Hepatocyte (in vitro differentiated cells): ENCODE results near the gene FCRLB. TPM values are rescaled to one million over a fixed set of nuclear protein-coding genes. Genes with fewer than 3 reads are reported as not detected.
"Not testable (repeated sequence)": the region's sequence is repeated elsewhere in the genome, so short reads cannot be mapped to it uniquely, and the experiment has no call there.

Experiments
- DNase-seq: peaks from one replicate; pipeline ENCODE4 v3.0.0-alpha.2; 2016; ENCODE audit warnings: low spot score
- H2AFZ ChIP-seq: fragments of 200-600 bp; sonication (generic); 2 replicates; pipeline ENCODE4 v1.6.0; 2016; ENCODE audit warnings: antibody characterized with exemption, mild to moderate bottlenecking
- H3K27ac ChIP-seq: fragments of 200-600 bp; sonication (generic); 2 replicates; pipeline ENCODE4 v1.5.1; 2016; ENCODE audit warnings: mild to moderate bottlenecking
- H3K27me3 ChIP-seq: fragments of 200-600 bp; sonication (generic); 2 replicates; pipeline ENCODE4 v1.6.1; 2016
- H3K36me3 ChIP-seq: fragments of 200-600 bp; sonication (generic); replicated peaks from 2 replicates; pipeline ENCODE4 v1.5.1; 2016; ENCODE audit warnings: low read depth; ENCODE audit not compliant: insufficient read depth
- H3K4me1 ChIP-seq: fragments of 200-600 bp; sonication (generic); 2 replicates; pipeline ENCODE4 v1.5.1; 2016; ENCODE audit warnings: mild to moderate bottlenecking, moderate library complexity; ENCODE audit not compliant: insufficient read depth
- H3K4me2 ChIP-seq: fragments of 200-600 bp; sonication (generic); 2 replicates; pipeline ENCODE4 v1.6.0; 2016
- H3K4me3 ChIP-seq: fragments of 200-600 bp; sonication (generic); 2 replicates; pipeline ENCODE4 v1.5.1; 2016; ENCODE audit warnings: mild to moderate bottlenecking
- H3K79me2 ChIP-seq: fragments of 200-600 bp; sonication (generic); 2 replicates; pipeline ENCODE4 v1.6.0; 2017; ENCODE audit warnings: mild to moderate bottlenecking
- H3K9me2 ChIP-seq: fragments of 200-600 bp; sonication (generic); replicated peaks from 2 replicates; pipeline ENCODE4 v1.6.0; 2017; ENCODE audit warnings: mild to moderate bottlenecking; ENCODE audit not compliant: insufficient read depth
- H3K9me3 ChIP-seq: fragments of 200-600 bp; sonication (generic); 2 replicates; pipeline ENCODE4 v1.5.1; 2016; ENCODE audit warnings: low read depth, mild to moderate bottlenecking
- H4K20me1 ChIP-seq: fragments of 200-600 bp; sonication (generic); 2 replicates; pipeline ENCODE4 v1.6.0; 2016; ENCODE audit warnings: mild to moderate bottlenecking; ENCODE audit not compliant: insufficient read depth, poor library complexity, severe bottlenecking
- EZH2 ChIP-seq: fragments of 200-600 bp; sonication (generic); IDR thresholded peaks from 2 replicates; pipeline ENCODE4 v1.6.1; 2016; ENCODE audit warnings: antibody characterized with exemption, mild to moderate bottlenecking, borderline replicate concordance
- EZH2phosphoT487 ChIP-seq: fragments of 200-600 bp; sonication (generic); IDR thresholded peaks from one replicate; pipeline ENCODE4 v1.6.1; 2018; ENCODE audit warnings: antibody characterized with exemption, mild to moderate bottlenecking, low read depth, moderate library complexity; ENCODE audit not compliant: unreplicated experiment, severe bottlenecking
- WGBS: methylation state at CpG from one replicate; pipeline ENCODE4 v1.1.6; 2016; ENCODE audit warnings: low lambda C conversion rate; ENCODE audit errors: missing lambda C conversion rate; 5-methylcytosine and 5-hydroxymethylcytosine counted together
- polyA plus RNA-seq: library from polyadenylated mRNA; unstranded; fragments of >200 nt; fragmentation: Nextera tagmentation; extraction: Ambion mirVana; gene quantifications from 2 replicates; pipeline ENCODE4 v1.2.1, GENCODE V29; 2016
- total RNA-seq: library from RNA; depleted of rRNA; stranded (reverse); fragments of >200 nt; gene quantifications from 2 replicates; pipeline ENCODE4 v1.2.3, GENCODE V29; 2014
- TF ChIP-seq, protein P1 (sequence below): fragments of 200-600 bp; sonication (generic); IDR thresholded peaks from 2 replicates; pipeline ENCODE4 v1.5.1; 2016; ENCODE audit warnings: antibody characterized with exemption, mild to moderate bottlenecking; ENCODE audit not compliant: poor library complexity

Gene FCRLB
- total and polyA plus RNA-seq, 2 experiments from 2014 or later: 0.23 to 1.5 TPM

DNA sequence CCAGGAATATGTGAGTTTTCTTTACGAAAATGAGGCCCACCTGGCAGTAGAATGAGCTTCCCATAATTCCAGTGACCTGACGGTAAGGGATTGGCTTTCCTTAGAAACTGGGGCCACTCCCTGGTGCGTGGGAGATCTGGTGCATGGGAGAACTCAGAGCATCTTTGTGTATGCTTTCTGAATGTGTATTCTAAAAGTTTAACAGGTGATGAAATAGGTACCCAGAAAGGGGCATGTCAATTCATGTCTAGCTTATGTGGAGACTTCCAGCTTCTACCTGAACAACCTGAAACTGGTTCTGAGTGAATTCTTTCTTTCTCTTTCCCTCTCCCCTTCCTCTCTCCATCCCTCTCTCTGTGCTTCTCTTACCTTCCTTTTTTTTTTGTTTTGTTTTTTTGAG is 29.5 kb upstream of the FCRLB start:
- WGBS: 78% methylated on average over 3 of the region's 3 CpGs
- H4K20me1 ChIP-seq: no peaks in the 10 kb centered on the region
- no peaks in the 10 kb centered on the region for H3K4me1 ChIP-seq
- H3K27ac ChIP-seq: no peak overlapping the region
- H3K36me3 ChIP-seq: no peaks in the 10 kb centered on the region
- no peak overlapping the region for H3K4me2 ChIP-seq
- no peaks in the 10 kb centered on the region for H3K79me2 ChIP-seq
- H3K9me2 ChIP-seq: no peaks in the 10 kb centered on the region
- no peak overlapping the region for H2AFZ ChIP-seq
- no peaks in the 10 kb centered on the region for H3K9me3 ChIP-seq
- H3K4me3 ChIP-seq: no peak overlapping the region
- TF ChIP-seq, protein P1, sequence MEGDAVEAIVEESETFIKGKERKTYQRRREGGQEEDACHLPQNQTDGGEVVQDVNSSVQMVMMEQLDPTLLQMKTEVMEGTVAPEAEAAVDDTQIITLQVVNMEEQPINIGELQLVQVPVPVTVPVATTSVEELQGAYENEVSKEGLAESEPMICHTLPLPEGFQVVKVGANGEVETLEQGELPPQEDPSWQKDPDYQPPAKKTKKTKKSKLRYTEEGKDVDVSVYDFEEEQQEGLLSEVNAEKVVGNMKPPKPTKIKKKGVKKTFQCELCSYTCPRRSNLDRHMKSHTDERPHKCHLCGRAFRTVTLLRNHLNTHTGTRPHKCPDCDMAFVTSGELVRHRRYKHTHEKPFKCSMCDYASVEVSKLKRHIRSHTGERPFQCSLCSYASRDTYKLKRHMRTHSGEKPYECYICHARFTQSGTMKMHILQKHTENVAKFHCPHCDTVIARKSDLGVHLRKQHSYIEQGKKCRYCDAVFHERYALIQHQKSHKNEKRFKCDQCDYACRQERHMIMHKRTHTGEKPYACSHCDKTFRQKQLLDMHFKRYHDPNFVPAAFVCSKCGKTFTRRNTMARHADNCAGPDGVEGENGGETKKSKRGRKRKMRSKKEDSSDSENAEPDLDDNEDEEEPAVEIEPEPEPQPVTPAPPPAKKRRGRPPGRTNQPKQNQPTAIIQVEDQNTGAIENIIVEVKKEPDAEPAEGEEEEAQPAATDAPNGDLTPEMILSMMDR: no peak
- no peak for TF ChIP-seq EZH2phosphoT487
- no peak for TF ChIP-seq EZH2
- H3K27me3 ChIP-seq: peaks cover 6% of the 10 kb centered on the region
- no peak for DNase-seq

DNA sequence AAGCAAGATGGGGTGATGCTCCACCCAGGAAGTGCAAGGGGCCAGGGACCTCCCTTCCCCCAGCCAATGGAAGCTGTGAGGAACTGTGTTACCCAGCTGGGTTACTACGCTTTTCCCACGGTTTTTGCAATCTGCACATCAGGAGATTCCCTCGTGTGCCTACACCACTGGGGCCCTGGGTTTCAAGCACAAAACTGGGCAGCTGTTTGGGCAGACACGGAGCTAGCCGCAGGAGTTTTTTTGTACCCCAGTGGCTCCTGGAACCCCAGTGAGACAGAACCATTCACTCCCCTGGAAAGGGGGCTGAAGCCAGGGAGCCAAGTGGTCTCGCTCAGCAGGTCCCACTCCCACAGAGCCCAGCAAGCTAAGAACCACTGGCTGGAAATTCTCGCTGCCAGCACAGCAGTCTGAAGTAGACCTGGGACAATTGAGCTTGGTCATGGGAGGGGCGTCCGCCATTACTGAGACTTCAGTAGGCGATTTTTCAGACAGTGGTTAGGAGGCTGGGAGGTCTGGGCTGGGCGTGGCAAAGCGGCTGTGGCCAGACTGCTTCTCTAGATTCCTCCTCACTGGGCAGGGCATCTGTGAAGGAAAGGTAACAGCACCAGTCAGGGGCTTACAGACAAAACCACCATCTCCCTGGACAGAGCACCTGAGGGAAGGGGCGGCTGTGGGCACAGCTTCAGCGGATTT is 28.2 kb upstream of the FCRLB start:
- H3K27ac ChIP-seq, H3K4me2 ChIP-seq, H3K36me3 ChIP-seq, H4K20me1 ChIP-seq, DNase-seq, H3K9me2 ChIP-seq, H3K4me1 ChIP-seq, H3K4me3 ChIP-seq, H3K79me2 ChIP-seq, H3K9me3 ChIP-seq, H3K27me3 ChIP-seq, H2AFZ ChIP-seq: not testable (repeated sequence)
- WGBS: 94% methylated on average over 14 of the region's 14 CpGs

DNA sequence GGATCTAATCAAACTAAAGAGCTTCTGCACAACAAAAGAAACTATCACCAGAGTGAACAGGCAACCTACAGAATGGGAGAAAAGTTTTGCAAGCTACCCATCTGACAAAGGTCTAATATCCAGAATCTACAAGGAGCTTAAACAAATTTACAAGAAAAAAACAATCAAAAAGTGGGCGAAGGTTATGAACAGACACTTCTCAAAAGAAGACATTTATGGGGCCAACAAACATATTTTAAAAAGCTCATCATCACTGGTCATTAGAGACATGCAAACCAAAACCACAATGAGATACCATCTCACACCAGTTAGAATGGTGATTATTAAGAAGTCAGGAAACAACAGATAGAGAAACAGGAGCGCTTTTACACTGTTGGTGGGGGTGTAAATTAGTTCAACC is 23.0 kb upstream of the FCRLB start:
- H3K9me3 ChIP-seq, H4K20me1 ChIP-seq, H3K36me3 ChIP-seq, H3K79me2 ChIP-seq, DNase-seq, H2AFZ ChIP-seq, H3K9me2 ChIP-seq, H3K4me2 ChIP-seq, H3K27ac ChIP-seq, H3K4me1 ChIP-seq, H3K4me3 ChIP-seq, H3K27me3 ChIP-seq: not testable (repeated sequence)
- WGBS: 90% methylated on average over 2 of the region's 2 CpGs

DNA sequence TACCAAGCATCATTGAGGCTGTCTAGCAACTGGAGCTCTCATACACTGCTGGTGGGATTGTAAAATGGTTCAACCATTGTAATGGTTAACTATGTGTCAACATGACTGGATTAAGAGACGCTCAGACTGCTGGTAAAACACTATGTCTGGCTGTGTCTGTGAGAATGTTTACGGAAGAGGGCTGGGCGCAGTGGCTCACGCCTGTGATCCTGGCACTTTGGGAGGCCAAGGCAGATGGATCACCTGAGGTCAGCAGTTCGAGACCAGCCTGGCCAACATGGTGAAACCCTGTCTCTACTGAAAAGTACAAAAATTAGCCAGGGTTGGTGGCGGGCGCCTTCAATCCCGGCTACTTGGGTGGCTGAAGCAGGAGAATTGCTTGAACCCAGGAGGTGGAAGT is 19.1 kb upstream of the FCRLB start:
- no peaks in the 10 kb centered on the region for H4K20me1 ChIP-seq
- peak; percentile 74 for DNase-seq
- no peak overlapping the region for H3K27ac ChIP-seq
- no peak overlapping the region for H3K4me3 ChIP-seq
- H3K9me3 ChIP-seq: no peaks in the 10 kb centered on the region
- H3K27me3 ChIP-seq: no peaks in the 10 kb centered on the region
- H2AFZ ChIP-seq: no peak overlapping the region
- no peaks in the 10 kb centered on the region for H3K36me3 ChIP-seq
- no peak for TF ChIP-seq EZH2
- no peak for TF ChIP-seq EZH2phosphoT487
- TF ChIP-seq, protein P1: no peak
- no peaks in the 10 kb centered on the region for H3K9me2 ChIP-seq
- no peaks in the 10 kb centered on the region for H3K4me1 ChIP-seq
- no peak overlapping the region for H3K4me2 ChIP-seq
- H3K79me2 ChIP-seq: no peaks in the 10 kb centered on the region
- 60% methylated on average over 8 of the region's 8 CpGs for WGBS
